Activated B cell treated with CpG ODN at 0.5 μM for 24 hours (primary cell): ENCODE data around the gene TEFM. TPM values are rescaled to one million over a fixed set of nuclear protein-coding genes. Genes with fewer than 3 reads are reported as not detected.

Experiments
- ATAC-seq: fragments of 200-7000 bp; cut with Tn5 transposase; one replicate; pipeline ENCODE4 v1.10.0; 2021; ENCODE audit warnings: low read depth, mild to moderate bottlenecking, moderate library complexity
- CTCF ChIA-PET: fragments of 350-600 bp; sonication (Branson Sonifier 250); formaldehyde crosslinking; loops from one replicate; lab custom pipeline; 2021; ENCODE audit warnings: antibody characterized with exemption; lab: Charles Lee
- POLR2A ChIA-PET: fragments of 350-600 bp; sonication (Branson Sonifier 250); formaldehyde crosslinking; loops from one replicate; lab custom pipeline; 2021; ENCODE audit warnings: antibody characterized with exemption; lab: Charles Lee
- DNase-seq: peaks from one replicate; pipeline ENCODE4 v3.0.0; 2022
- H3K27ac Mint-ChIP-seq: one replicate; pipeline ENCODE4 v1.8.0; 2020; ENCODE audit warnings: mixed read lengths
- H3K27me3 Mint-ChIP-seq: one replicate; pipeline ENCODE4 v1.8.0; 2021; ENCODE audit warnings: mixed read lengths
- H3K36me3 Mint-ChIP-seq: one replicate; pipeline ENCODE4 v1.8.0; 2021; ENCODE audit warnings: low read depth, mixed read lengths
- H3K4me1 Mint-ChIP-seq: one replicate; pipeline ENCODE4 v1.8.0; 2021; ENCODE audit warnings: mixed read lengths
- H3K4me3 Mint-ChIP-seq: one replicate; pipeline ENCODE4 v1.8.0; 2020; ENCODE audit warnings: mild to moderate bottlenecking, mixed read lengths
- H3K9me3 Mint-ChIP-seq: one replicate; pipeline ENCODE4 v1.8.0; 2020; ENCODE audit warnings: mixed read lengths
- intact Hi-C: fragments of 100-400 bp; cut with micrococcal nuclease; formaldehyde crosslinking; loops from one replicate; pipeline ENCODE4 v1.15.1; 2024
- total RNA-seq: library from RNA; stranded (reverse); gene quantifications from 2 replicates; pipeline ENCODE4 v1.2.3, GENCODE V29; 2022
- TF ChIP-seq, protein P1 (sequence below): fragments of 200-600 bp; IDR thresholded peaks from one replicate; pipeline ENCODE4 v1.8.0; 2022; ENCODE audit warnings: antibody characterized with exemption, mild to moderate bottlenecking

TEFM gene, protein sequence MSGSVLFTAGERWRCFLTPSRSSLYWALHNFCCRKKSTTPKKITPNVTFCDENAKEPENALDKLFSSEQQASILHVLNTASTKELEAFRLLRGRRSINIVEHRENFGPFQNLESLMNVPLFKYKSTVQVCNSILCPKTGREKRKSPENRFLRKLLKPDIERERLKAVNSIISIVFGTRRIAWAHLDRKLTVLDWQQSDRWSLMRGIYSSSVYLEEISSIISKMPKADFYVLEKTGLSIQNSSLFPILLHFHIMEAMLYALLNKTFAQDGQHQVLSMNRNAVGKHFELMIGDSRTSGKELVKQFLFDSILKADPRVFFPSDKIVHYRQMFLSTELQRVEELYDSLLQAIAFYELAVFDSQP
- 23.0 and 25.2 TPM in 2 replicates for total RNA-seq

DNA sequence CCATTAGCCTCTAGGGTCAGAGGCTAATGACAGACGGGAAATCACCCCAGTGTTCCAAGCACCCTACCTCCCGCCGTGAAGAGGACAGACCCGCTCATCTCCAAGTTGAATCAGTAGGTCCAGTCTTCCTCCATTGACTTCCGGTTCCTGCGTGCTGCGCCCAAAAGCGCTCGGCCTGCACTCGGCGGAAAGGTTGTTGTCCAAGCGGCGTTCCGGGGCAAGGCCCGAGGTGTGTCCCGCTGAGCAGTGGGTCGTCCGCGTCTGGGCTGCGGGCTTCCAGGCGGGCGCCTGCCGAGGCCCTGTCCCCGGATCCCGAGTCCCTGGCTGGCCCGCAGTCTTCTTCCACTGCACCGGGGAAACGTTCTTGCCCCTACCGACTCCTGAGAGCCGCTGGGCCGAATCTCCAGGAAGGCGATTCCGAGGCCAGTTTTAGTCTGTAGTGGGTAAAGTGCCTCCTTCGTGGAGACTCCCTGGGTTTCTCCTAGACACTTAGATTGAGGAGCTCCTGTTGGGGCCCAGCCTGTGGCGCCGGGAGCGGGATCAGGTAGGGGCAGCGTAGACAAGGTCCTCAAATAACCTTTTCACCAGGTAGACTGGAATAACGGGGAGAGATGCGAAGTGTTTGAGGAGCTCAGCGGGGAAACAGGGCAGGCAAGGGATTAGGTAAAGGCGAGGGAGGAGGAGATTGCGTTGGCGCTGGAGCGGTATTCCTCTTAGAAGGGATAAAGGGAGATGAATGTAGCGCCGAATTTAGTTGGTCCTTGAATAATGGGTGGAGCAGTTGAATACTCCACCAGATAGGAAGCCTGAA, at the start of gene TEFM:
Gene TEFM, minus strand, starts transcription at position 138 of the 811 bp plus-strand sequence. Its CDS starts 40 bp downstream, at position 98.
- Mint-ChIP-seq H3K9me3 (no peaks in the 10 kb centered on the region), H3K27me3 (no peaks in the 10 kb centered on the region), H3K4me1 (peaks cover 42% of the 10 kb centered on the region), H3K27ac (peak within 1 kb of the TSS; percentile 93), H3K4me3 (peak within 1 kb of the TSS; percentile 95), H3K36me3 (peaks cover 28% of the 10 kb centered on the region)
- ATAC-seq (peak; percentile 98), DNase-seq (peak; percentile 90)
- intact Hi-C loops, result loop anchor here (1.0 to 5.0 kb wide), 7 partner anchors 15 to 1236 kb away; partner anchors contain the start of genes ADAP2, GOSR1, RHOT1 and RNF135
- ChIA-PET CTCF (interaction anchor here (0.6 to 1.4 kb wide), 4 partner anchors 66 to 467 kb away, joined by 3 to 5 read pairs (median 4); no protein-coding TSS in a partner anchor), POLR2A (interaction anchor here (0.7 to 3.0 kb wide), 17 partner anchors 8 to 586 kb away, joined by 3 to 29 read pairs (median 4); partner anchors contain the start of genes ATAD5, CRLF3 and RNF135)
- TF ChIP-seq, protein P1, sequence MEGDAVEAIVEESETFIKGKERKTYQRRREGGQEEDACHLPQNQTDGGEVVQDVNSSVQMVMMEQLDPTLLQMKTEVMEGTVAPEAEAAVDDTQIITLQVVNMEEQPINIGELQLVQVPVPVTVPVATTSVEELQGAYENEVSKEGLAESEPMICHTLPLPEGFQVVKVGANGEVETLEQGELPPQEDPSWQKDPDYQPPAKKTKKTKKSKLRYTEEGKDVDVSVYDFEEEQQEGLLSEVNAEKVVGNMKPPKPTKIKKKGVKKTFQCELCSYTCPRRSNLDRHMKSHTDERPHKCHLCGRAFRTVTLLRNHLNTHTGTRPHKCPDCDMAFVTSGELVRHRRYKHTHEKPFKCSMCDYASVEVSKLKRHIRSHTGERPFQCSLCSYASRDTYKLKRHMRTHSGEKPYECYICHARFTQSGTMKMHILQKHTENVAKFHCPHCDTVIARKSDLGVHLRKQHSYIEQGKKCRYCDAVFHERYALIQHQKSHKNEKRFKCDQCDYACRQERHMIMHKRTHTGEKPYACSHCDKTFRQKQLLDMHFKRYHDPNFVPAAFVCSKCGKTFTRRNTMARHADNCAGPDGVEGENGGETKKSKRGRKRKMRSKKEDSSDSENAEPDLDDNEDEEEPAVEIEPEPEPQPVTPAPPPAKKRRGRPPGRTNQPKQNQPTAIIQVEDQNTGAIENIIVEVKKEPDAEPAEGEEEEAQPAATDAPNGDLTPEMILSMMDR, result no peak

DNA sequence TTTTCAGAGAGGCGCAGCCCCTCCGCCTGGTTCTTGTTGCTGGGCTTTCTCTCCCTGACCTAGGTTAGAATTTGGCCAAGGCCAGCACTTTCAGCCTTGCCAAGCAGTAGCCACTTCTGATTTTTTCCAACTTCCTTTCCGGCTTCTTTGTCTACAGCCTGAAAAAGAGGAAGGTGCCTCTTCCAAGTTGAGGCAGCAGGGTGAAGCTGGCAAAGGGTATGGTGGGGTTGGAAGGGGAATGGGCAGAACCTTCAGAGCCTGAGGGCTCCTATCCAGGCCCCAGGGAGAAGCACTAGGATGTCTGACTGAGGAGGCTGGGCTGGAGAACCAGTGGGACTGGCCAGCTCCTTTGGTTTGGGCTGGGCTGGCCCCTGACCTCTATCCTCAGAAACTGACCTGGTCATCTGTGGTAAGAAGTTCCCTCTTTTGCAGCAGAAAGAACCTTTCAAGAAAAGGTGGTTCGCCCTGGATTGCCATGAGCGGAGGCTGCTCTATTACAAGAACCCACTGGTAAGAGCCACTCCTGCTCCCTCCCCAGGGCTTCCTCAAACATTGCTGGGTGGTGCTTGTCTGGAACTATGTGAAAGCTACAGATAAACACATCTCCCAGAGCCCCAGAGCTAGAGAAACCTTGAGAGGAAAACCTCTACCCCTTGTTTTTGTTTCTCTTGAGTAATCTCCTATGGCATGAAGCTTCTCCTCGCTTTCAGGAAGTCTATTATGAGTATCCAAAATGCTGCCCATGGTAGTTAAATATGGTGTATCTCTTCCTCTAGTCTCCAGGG, 48.2 kb upstream of the TEFM start:
- intact Hi-C loops, result loop anchor here (1.0 kb wide), 1 partner anchor 15 kb away; no protein-coding TSS in a partner anchor
- H3K4me3 Mint-ChIP-seq, result no peak overlapping the region

DNA sequence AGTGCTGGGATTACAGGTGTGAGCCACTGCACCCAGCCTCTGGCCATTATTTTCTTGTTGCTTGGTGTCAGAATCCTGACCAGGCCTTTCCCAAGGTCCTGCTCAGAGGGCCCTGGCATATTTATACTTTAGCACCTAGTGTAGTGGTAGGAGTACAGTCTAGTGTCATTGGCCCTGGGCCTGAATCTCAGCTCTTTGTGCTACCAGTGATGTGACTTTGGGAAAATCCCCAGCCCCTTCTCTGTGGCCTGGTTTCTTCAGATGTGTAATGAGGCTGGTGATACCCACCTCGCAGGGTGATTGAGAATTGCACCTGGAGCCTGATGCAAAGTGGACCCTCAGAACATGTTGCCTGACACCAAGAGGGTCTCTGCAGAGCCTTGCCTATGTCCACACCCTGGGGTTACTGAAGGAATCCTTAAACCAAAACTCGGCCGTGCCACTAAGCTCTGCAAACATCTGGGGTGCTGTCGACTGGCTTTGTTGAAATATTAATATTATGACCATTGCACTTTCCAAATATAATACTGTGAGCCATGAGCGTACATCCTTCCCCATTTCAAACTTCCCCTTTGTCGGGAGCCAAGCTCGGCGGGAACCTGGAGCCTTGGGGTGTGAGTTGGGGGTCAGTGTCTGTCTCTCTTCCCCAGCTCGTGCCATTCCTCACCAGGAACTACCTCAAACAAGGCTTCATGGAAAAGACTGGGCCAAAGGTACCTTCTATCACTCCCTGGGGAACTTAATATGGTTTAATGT, 46.8 kb upstream of the TEFM start:
- H3K36me3 Mint-ChIP-seq, result peaks cover 2% of the 10 kb centered on the region
- ATAC-seq, result peak; percentile 66
- H3K9me3 Mint-ChIP-seq, result no peaks in the 10 kb centered on the region
- H3K4me1 Mint-ChIP-seq, result peaks cover 68% of the 10 kb centered on the region
- H3K27ac Mint-ChIP-seq, result peak overlapping the region; percentile 87
- POLR2A ChIA-PET, result interaction anchor here (0.6 to 3.2 kb wide), 6 partner anchors 8 to 46 kb away, joined by 3 to 38 read pairs (median 7); partner anchors contain the start of genes RNF135 and TEFM
- peak overlapping the region; percentile 66 for H3K4me3 Mint-ChIP-seq
- H3K27me3 Mint-ChIP-seq, result no peaks in the 10 kb centered on the region
- DNase-seq, result no peak
- CTCF ChIA-PET, result interaction anchor here (1.5 kb wide), 1 partner anchor 13 kb away, joined by 3 read pairs; no protein-coding TSS in a partner anchor
- TF ChIP-seq, protein P1, result no peak
- intact Hi-C loops, result no loop called here

More for the DNA sequence above, 48.2 kb upstream of the TEFM start:
- peaks cover 2% of the 10 kb centered on the region for H3K36me3 Mint-ChIP-seq
- POLR2A ChIA-PET, result interaction anchor here (0.7 to 1.8 kb wide), 5 partner anchors 8 to 1025 kb away, joined by 3 to 13 read pairs (median 4); partner anchors contain the start of gene RNF135
- ATAC-seq (no peak), DNase-seq (no peak)
- H3K27me3 Mint-ChIP-seq, result no peaks in the 10 kb centered on the region
- CTCF ChIA-PET, result no interaction called here
- TF ChIP-seq, protein P1, result no peak
- peaks cover 82% of the 10 kb centered on the region for H3K4me1 Mint-ChIP-seq
- H3K9me3 Mint-ChIP-seq, result no peaks in the 10 kb centered on the region
- H3K27ac Mint-ChIP-seq, result peak overlapping the region; percentile 87

DNA sequence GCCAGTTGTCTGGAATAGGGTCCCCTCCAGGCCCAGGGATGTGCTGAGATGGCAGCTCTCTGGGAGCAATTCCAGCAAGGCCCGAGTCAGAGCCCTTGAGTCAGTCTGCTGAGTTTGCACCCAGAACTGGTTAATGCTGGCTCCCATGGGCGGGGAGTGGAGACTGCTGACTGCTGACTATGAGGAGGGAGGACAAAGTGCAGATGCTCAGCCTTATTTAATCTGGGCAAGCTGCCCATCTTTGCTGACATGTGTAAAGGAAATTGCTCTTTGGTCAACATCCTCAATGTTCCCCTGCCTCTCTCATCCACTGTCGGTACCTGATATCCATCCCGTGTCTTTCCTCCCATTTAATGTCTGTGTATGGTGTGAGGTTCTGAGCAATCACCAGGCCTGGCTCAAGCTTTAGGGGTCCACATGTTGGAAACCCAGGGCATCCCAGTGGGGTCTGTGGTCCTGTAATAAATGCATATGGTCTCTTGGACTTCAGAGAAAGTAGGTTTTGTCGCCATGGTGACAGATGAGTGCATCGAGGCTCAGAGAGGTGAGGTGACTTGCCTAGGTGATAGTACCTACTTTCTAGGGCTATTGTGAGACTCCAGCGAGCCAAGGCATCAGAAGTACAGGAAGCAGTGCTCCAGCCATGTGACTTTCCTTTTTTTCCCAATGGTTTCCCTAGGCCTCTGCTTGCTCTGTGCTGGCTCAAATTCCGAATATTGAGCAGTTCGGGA, 44.8 kb upstream of the TEFM start:
- H3K27me3 Mint-ChIP-seq, result no peaks in the 10 kb centered on the region
- H3K4me3 Mint-ChIP-seq, result no peak overlapping the region
- no peaks in the 10 kb centered on the region for H3K9me3 Mint-ChIP-seq
- DNase-seq (no peak), ATAC-seq (no peak)
- TF ChIP-seq, protein P1, result no peak
- ChIA-PET POLR2A (interaction anchor here (1.0 to 3.2 kb wide), 2 partner anchors 18 to 27 kb away, joined by 3 to 38 read pairs; partner anchors contain the start of gene RNF135), CTCF (no interaction called here)
- H3K36me3 Mint-ChIP-seq, result peaks cover 8% of the 10 kb centered on the region
- intact Hi-C loops, result no loop called here
- peaks cover 50% of the 10 kb centered on the region for H3K4me1 Mint-ChIP-seq
- peak overlapping the region; percentile 63 for H3K27ac Mint-ChIP-seq
